ENCODE measurements around the gene ART3. TPM values are rescaled to one million over a fixed set of nuclear protein-coding genes. Genes with fewer than 3 reads are reported as not detected.

Gene ART3
- polyA plus RNA-seq, 1 of the 3 experiments (the other 2 are of a cell fraction): not detected

GRCh38 chr4:76058888-76059426 lies 15.6 kb upstream of the ART3 start:
- CTCF ChIA-PET: interaction anchor here (0.9 to 1.8 kb wide), 4 partner anchors 8 to 63 kb away, joined by 4 to 11 read pairs (median 4); no protein-coding TSS in a partner anchor
- 0 out of 2 replicates have a peak, but pooled peaks cover 8% of the 10 kb centered on the region for H3K27me3 ChIP-seq (ENCODE audit: insufficient read depth)

GRCh38 chr4:76059750-76060149 lies 14.8 kb upstream of the ART3 start:
- Histone ChIP-seq H3K79me2 (ENCODE audit: insufficient read depth) (no peaks in the 10 kb centered on the region), H3K4me1 (ENCODE audit: control insufficient read depth in 1 of 2, insufficient read depth in 2 of 2, low read depth in 1 of 2, low read length in 1 of 2) (no peaks in the 10 kb centered on the region), H3K27ac (ENCODE audit: low read depth in 2 of 2, low read length in 1 of 2) (no peak overlapping the region), H3K4me3 (ENCODE audit: low read depth in 2 of 2, low read length in 1 of 2) (no peak overlapping the region), H3K9me3 (no peaks in the 10 kb centered on the region), H3F3A (replicated peaks; ENCODE audit: insufficient read depth) (no peaks in the 10 kb centered on the region), H3K36me3 (replicated peaks in 1 of 2; ENCODE audit: control insufficient read depth in 1 of 2, insufficient read depth in 2 of 2, low read length in 1 of 2) (no peaks in the 10 kb centered on the region), H3K4me2 (no peak overlapping the region), H2AFZ (ENCODE audit: low read depth) (no peak overlapping the region), H3K9ac (no peak overlapping the region), H3K27me3 (ENCODE audit: insufficient read depth) (0 out of 2 replicates have a peak, but pooled peaks cover 4% of the 10 kb centered on the region), H4K20me1 (ENCODE audit: insufficient read depth) (no peaks in the 10 kb centered on the region), H3K9me2 (no peaks in the 10 kb centered on the region)
- no peak for DNase-seq
- ChIA-PET POLR2A (no interaction called here), CTCF (interaction anchor here (1.5 kb wide), 1 partner anchor 59 kb away, joined by 4 read pairs; no protein-coding TSS in a partner anchor)
- WGBS (ENCODE audit: low lambda C conversion rate): 50% methylated on average over 1 of the region's 1 CpG
- TF ChIP-seq CHD2 (IDR thresholded peaks at IDR 0.05; ENCODE audit: low read length, partially characterized antibody): no peak
- no peak for TF ChIP-seq FOXJ3 (CRISPR knock-in tag; IDR thresholded peaks at IDR 0.05)
- TF ChIP-seq POLR2AphosphoS5 (IDR thresholded peaks at IDR 0.05; ENCODE audit: low read depth, low read length): no peak
- no peak for TF ChIP-seq RCOR1 (IDR thresholded peaks at IDR 0.05; ENCODE audit: low read length)
- TF ChIP-seq ELF1 (IDR thresholded peaks at IDR 0.05): no peak
- TF ChIP-seq RXRA (IDR thresholded peaks at IDR 0.05; ENCODE audit: borderline replicate concordance, low read depth): no peak
- no peak for TF ChIP-seq MEF2A (IDR thresholded peaks at IDR 0.05; ENCODE audit: borderline replicate concordance, low read depth)
- TF ChIP-seq MAX (IDR thresholded peaks at IDR 0.05; ENCODE audit: low read depth): no peak
- TF ChIP-seq IRF3 (IDR thresholded peaks at IDR 0.05; ENCODE audit: low read depth, low read length): no peak
- TF ChIP-seq EP300 (IDR thresholded peaks at IDR 0.05; ENCODE audit: borderline replicate concordance in 1 of 2, low read depth in 1 of 2, low read length in 1 of 2): no peak
- TF ChIP-seq FOSL2 (IDR thresholded peaks at IDR 0.05; ENCODE audit: borderline replicate concordance, low read depth): no peak
- no peak for TF ChIP-seq EZH2phosphoT487 (IDR thresholded peaks at IDR 0.05; ENCODE audit: borderline replicate concordance, low read depth)
- no peak for TF ChIP-seq USF1 (IDR thresholded peaks at IDR 0.05; ENCODE audit: borderline replicate concordance, low read depth)
- no peak for TF ChIP-seq YY1 (IDR thresholded peaks at IDR 0.05; ENCODE audit: low read depth)
- no peak for TF ChIP-seq NFIC (IDR thresholded peaks at IDR 0.05; ENCODE audit: borderline replicate concordance)
- TF ChIP-seq NRF1 (IDR thresholded peaks at IDR 0.05; ENCODE audit: low read depth, low read length): no peak
- no peak for TF ChIP-seq SIN3A (IDR thresholded peaks at IDR 0.05; ENCODE audit: borderline replicate concordance, low read depth, low read length)
- no peak for TF ChIP-seq TAF1 (IDR thresholded peaks at IDR 0.05; ENCODE audit: borderline replicate concordance, low read depth, low read length)
- no peak for TF ChIP-seq SMC3 (IDR thresholded peaks at IDR 0.05; ENCODE audit: low read depth, low read length)

More at GRCh38 chr4:76058888-76059426, 15.6 kb upstream of the ART3 start:
- Histone ChIP-seq H3K9ac (no peak overlapping the region), H3K79me2 (ENCODE audit: insufficient read depth) (no peaks in the 10 kb centered on the region), H3K9me2 (no peaks in the 10 kb centered on the region), H3F3A (replicated peaks; ENCODE audit: insufficient read depth) (no peaks in the 10 kb centered on the region), H3K4me1 (ENCODE audit: control insufficient read depth in 1 of 2, insufficient read depth in 2 of 2, low read depth in 1 of 2, low read length in 1 of 2) (no peaks in the 10 kb centered on the region), H3K4me2 (no peak overlapping the region), H3K4me3 (ENCODE audit: low read depth in 2 of 2, low read length in 1 of 2) (no peak overlapping the region), H3K9me3 (no peaks in the 10 kb centered on the region), H2AFZ (ENCODE audit: low read depth) (no peak overlapping the region), H3K27ac (ENCODE audit: low read depth in 2 of 2, low read length in 1 of 2) (no peak overlapping the region), H4K20me1 (ENCODE audit: insufficient read depth) (no peaks in the 10 kb centered on the region), H3K36me3 (replicated peaks in 1 of 2; ENCODE audit: control insufficient read depth in 1 of 2, insufficient read depth in 2 of 2, low read length in 1 of 2) (no peaks in the 10 kb centered on the region)
- POLR2A ChIA-PET: no interaction called here
- 54% methylated on average over 3 of the region's 3 CpGs for WGBS (ENCODE audit: low lambda C conversion rate)
- DNase-seq: no peak
- no peak for TF ChIP-seq MEF2A (IDR thresholded peaks at IDR 0.05; ENCODE audit: borderline replicate concordance, low read depth)
- no peak for TF ChIP-seq FOSL2 (IDR thresholded peaks at IDR 0.05; ENCODE audit: borderline replicate concordance, low read depth)

Data from SK-N-SH (cell line).